K562 (cell line): ENCODE results near the gene SNX10. TPM values are rescaled to one million over a fixed set of nuclear protein-coding genes. Genes with fewer than 3 reads are reported as not detected.

ENCODE experiments used
- ARNT ChIP-seq, 2 experiments: fragments of 450-650 bp; IDR thresholded peaks; 2 replicates each; pipeline ENCODE4 v1.6.1; 2016; ENCODE audit warnings: mild to moderate bottlenecking in 1 of 2
- ASH1L ChIP-seq: fragments of 450-650 bp; IDR thresholded peaks from 2 replicates; pipeline ENCODE4 v1.6.1; 2018; ENCODE audit warnings: borderline replicate concordance, mild to moderate bottlenecking, low read depth; ENCODE audit not compliant: partially characterized antibody
- CHCHD3 ChIP-seq: fragments of 250-450 bp; sonication (Bioruptor Pico); IDR thresholded peaks from 2 replicates; pipeline ENCODE4 v2.1.2; 2022; ENCODE audit warnings: mild to moderate bottlenecking
- CREM ChIP-seq: IDR thresholded peaks from 2 replicates; pipeline ENCODE4 v1.6.1; 2014; ENCODE audit warnings: antibody characterized with exemption, low read depth
- DEAF1 ChIP-seq: fragments of 450-650 bp; formaldehyde crosslinking; IDR thresholded peaks from 2 replicates; pipeline ENCODE4 v1.4.0; 2020; ENCODE audit warnings: mild to moderate bottlenecking, moderate library complexity
- DLX4 ChIP-seq: fragments of 250-450 bp; sonication (Bioruptor Pico); IDR thresholded peaks from 2 replicates; pipeline ENCODE4 v1.6.1; 2021; ENCODE audit warnings: mild to moderate bottlenecking
- FOXJ2 ChIP-seq: fragments of 200-800 bp; sonication (Bioruptor generic); IDR thresholded peaks from 2 replicates; pipeline ENCODE4 v1.6.1; 2016; ENCODE audit warnings: missing genetic modification characterization, missing compliant biosample characterization
- HDAC6 ChIP-seq: IDR thresholded peaks from 2 replicates; pipeline ENCODE4 v1.6.1; 2012; ENCODE audit warnings: low read depth, mild to moderate bottlenecking, control low read depth, inconsistent platforms, low read length, moderate library complexity
- HIVEP1 ChIP-seq: fragments of 250-450 bp; sonication (Bioruptor Pico); IDR thresholded peaks from 2 replicates; pipeline ENCODE4 v1.4.0; 2020; ENCODE audit warnings: mild to moderate bottlenecking
- MTA1 ChIP-seq: fragments of 450-650 bp; IDR thresholded peaks from 2 replicates; pipeline ENCODE4 v1.6.1; 2017; ENCODE audit warnings: borderline replicate concordance
- NUFIP1 ChIP-seq: fragments of 450-650 bp; IDR thresholded peaks from 2 replicates; pipeline ENCODE4 v1.6.1; 2018; ENCODE audit not compliant: partially characterized antibody
- PRPF4 ChIP-seq: fragments of 200-400 bp; formaldehyde crosslinking; IDR thresholded peaks from one replicate; pipeline ENCODE4 v1.6.1; 2017; ENCODE audit warnings: low read length, low read depth, mild to moderate bottlenecking; ENCODE audit not compliant: insufficient read depth, poor library complexity, severe bottlenecking
- RFX7 ChIP-seq: fragments of 250-450 bp; sonication (Bioruptor Pico); IDR thresholded peaks from 2 replicates; pipeline ENCODE4 v1.5.1; 2021; ENCODE audit warnings: mild to moderate bottlenecking
- SMARCE1 ChIP-seq: fragments of 450-650 bp; IDR thresholded peaks from 2 replicates; pipeline ENCODE4 v1.7.1; 2016; ENCODE audit warnings: mild to moderate bottlenecking
- TCFL5 ChIP-seq: fragments of 250-450 bp; sonication (Bioruptor Pico); conservative IDR thresholded peaks from 2 replicates; pipeline ENCODE4 v1.6.1; 2021; ENCODE audit warnings: mild to moderate bottlenecking, moderate library complexity, matching md5 sums
- TOE1 ChIP-seq, 2 experiments: fragments of 450-650 bp in 1 of 2; sonication (generic) in 1 of 2; formaldehyde crosslinking in 1 of 2; IDR thresholded peaks; 2 replicates each; pipeline versions ENCODE4 v1.7.1 to v1.8.0; 2016 to 2022; ENCODE audit warnings: borderline replicate concordance in 2 of 2, mild to moderate bottlenecking in 2 of 2, antibody characterized with exemption in 1 of 2, inconsistent platforms in 1 of 2, low read depth in 1 of 2, missing genetic modification reagents in 1 of 2, moderate library complexity in 1 of 2
- U2AF1 ChIP-seq: fragments of 200-400 bp; formaldehyde crosslinking; optimal IDR thresholded peaks from 2 replicates; pipeline ENCODE3; 2017; ENCODE audit warnings: mild to moderate bottlenecking, low read depth, low read length, moderate library complexity
- USF2 ChIP-seq: sonication (generic); formaldehyde crosslinking; IDR thresholded peaks from 2 replicates; pipeline ENCODE4 v1.5.0; 2020; ENCODE audit warnings: missing genetic modification reagents
- ZNF3 ChIP-seq: fragments of 250-450 bp; sonication (Bioruptor Pico); IDR thresholded peaks from 2 replicates; pipeline ENCODE4 v1.5.0; 2021; ENCODE audit warnings: mild to moderate bottlenecking, moderate library complexity
- ZNF431 ChIP-seq: sonication (generic); formaldehyde crosslinking; IDR thresholded peaks from 2 replicates; pipeline ENCODE4 v1.8.0; 2022; ENCODE audit warnings: mild to moderate bottlenecking, missing genetic modification reagents
- ZNF436 ChIP-seq: fragments of 250-450, 450-650 bp; sonication (Bioruptor Pico); formaldehyde crosslinking; IDR thresholded peaks from 2 replicates; pipeline ENCODE4 v1.7.0; 2020; ENCODE audit warnings: mild to moderate bottlenecking
- ZNF583 ChIP-seq: fragments of 250-450 bp; sonication (Bioruptor Pico); IDR thresholded peaks from 2 replicates; pipeline ENCODE4 v1.4.0; 2020
- ZNF586 ChIP-seq: fragments of 450-650 bp; formaldehyde crosslinking; conservative IDR thresholded peaks from 2 replicates; pipeline ENCODE4 v1.4.0; 2020; ENCODE audit warnings: mild to moderate bottlenecking, moderate library complexity
- polyA plus RNA-seq, 8 experiments: library from polyadenylated mRNA; depleted of rRNA in 4 of 8; stranded (reverse) in 5 of 8; unstranded in 3 of 8; fragments of >200 nt; fragmentation: Nextera tagmentation in 2 of 8; fragmentation: Illumina TruSeq in 1 of 8; extraction: Ambion mirVana in 2 of 8; extraction: Trizol in 1 of 8; gene quantifications; 2 replicates each; pipeline versions ENCODE4 v1.2.1 to v1.2.3, GENCODE V29; 2011 to 2014; ENCODE audit warnings: inconsistent platforms in 1 of 8, missing spikeins in 1 of 8
- total RNA-seq, 7 experiments: library from RNA; depleted of rRNA in 6 of 7; stranded (reverse); fragments of >200 nt in 6 of 7; fragmentation: Illumina TruSeq in 2 of 7; extraction: Trizol in 2 of 7; gene quantifications; 2 replicates each; pipeline versions ENCODE4 v1.2.1 to v1.2.3, GENCODE V29; 2011 to 2021; ENCODE audit warnings: low replicate concordance in 1 of 7
- TF ChIP-seq, protein P1 (sequence below): fragments of 450-650 bp; IDR thresholded peaks from 2 replicates; pipeline ENCODE4 v1.6.1; 2016; ENCODE audit warnings: mild to moderate bottlenecking

SNX10 gene
- total and polyA plus RNA-seq, 9 of the 15 experiments (the other 6 are each of a cell fraction or from before 2014, with no cell fraction given): 6.9 to 16.5 (median 11.5) TPM

DNA sequence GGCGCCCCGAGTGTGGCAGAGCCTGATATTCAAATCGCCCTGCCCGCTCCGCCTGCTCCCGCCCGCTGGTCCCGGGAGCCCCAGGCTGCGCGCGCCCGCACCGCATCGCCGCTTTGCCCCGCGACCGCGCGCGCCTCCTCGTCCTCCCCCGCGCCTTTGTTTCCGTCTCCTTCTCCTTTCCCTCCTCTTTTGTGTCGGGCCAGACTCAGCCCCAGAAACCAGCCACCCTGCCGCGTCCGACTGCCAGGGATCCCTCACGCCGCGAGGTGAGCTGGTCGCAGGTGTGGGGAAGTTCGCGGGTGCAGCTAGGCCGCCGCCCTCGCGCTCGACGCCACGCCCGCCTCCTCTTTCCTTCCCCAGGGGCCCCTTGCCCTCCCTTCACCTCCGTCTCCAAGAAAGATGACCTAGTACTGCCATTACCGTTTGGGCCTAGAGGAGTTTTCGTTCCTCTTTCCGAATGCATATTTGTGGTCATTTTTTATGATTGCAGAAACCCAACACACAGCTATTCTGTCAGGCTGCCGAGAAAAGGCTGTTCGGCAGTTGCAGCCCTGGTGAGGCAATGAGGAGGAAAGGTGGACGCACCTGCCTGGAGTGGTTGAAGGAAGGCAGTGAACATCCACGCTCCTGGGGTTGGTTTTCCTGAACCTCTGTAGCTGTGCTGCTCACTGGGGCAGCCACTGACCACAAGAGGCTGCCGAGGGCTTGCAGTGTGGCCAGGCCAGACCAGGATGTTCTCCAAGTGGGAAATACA is 107.3 kb downstream of the SNX10 start (continued):
- TF ChIP-seq ZNF583 (CRISPR knock-in tag) (no peak), CHCHD3 (CRISPR knock-in tag) (no peak), SMARCE1 (peak; percentile 47; the same call in 1 of the 2 replicates), CREM (no peak), ZNF3 (CRISPR knock-in tag) (no peak), FOXJ2 (tag) (no peak), NUFIP1 (no peak), ZNF436 (CRISPR knock-in tag) (no peak), ZNF431 (CRISPR knock-in tag) (peak; percentile 83), TCFL5 (no peak), HDAC6 (no peak), HIVEP1 (CRISPR knock-in tag) (no peak), TOE1 (IDR thresholded peaks at IDR 0.05; ENCODE audit: borderline replicate concordance) (peak; percentile 56; the same call in 1 of the 2 replicates), TOE1 (CRISPR knock-in tag; IDR thresholded peaks at IDR 0.05; ENCODE audit: borderline replicate concordance, low read depth) (no peak), ZNF586 (CRISPR knock-in tag) (no peak), MTA1 (no peak), ASH1L (no peak), DLX4 (CRISPR knock-in tag) (no peak), ARNT (IDR thresholded peaks at IDR 0.05) (no peak), PRPF4 (no peak), DEAF1 (CRISPR knock-in tag) (peak; percentile 5; the same call in 1 of the 2 replicates), USF2 (CRISPR knock-in tag) (no peak), U2AF1 (no peak), RFX7 (CRISPR knock-in tag) (no peak)
- TF ChIP-seq, protein P1, sequence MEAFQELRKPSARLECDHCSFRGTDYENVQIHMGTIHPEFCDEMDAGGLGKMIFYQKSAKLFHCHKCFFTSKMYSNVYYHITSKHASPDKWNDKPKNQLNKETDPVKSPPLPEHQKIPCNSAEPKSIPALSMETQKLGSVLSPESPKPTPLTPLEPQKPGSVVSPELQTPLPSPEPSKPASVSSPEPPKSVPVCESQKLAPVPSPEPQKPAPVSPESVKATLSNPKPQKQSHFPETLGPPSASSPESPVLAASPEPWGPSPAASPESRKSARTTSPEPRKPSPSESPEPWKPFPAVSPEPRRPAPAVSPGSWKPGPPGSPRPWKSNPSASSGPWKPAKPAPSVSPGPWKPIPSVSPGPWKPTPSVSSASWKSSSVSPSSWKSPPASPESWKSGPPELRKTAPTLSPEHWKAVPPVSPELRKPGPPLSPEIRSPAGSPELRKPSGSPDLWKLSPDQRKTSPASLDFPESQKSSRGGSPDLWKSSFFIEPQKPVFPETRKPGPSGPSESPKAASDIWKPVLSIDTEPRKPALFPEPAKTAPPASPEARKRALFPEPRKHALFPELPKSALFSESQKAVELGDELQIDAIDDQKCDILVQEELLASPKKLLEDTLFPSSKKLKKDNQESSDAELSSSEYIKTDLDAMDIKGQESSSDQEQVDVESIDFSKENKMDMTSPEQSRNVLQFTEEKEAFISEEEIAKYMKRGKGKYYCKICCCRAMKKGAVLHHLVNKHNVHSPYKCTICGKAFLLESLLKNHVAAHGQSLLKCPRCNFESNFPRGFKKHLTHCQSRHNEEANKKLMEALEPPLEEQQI: no peak
